Measurements from ENCODE around the gene NAP1L4.

NAP1L4 gene

GRCh38 chr11:2926611-2927051, 65.5 kb downstream of the NAP1L4 start:
- DNase-seq (ENCODE audit: low read depth), result no peak
- TF ChIP-seq CTCF (conservative IDR thresholded peaks at IDR 0.05; ENCODE audit: low read length), result no peak
- no peak overlapping the region for H3K4me3 ChIP-seq (ENCODE audit: low read length)

- DNase-seq (ENCODE audit: low read depth), result no peak
- no peak for TF ChIP-seq CTCF (conservative IDR thresholded peaks at IDR 0.05; ENCODE audit: low read length)
- no peak overlapping the region for H3K4me3 ChIP-seq (ENCODE audit: low read length)
Measured at GRCh38 chr11:2924821-2925675, 67.1 kb downstream of the NAP1L4 start.

- TF ChIP-seq CTCF (conservative IDR thresholded peaks at IDR 0.05; ENCODE audit: low read length), result no peak
- DNase-seq (ENCODE audit: low read depth), result no peak
Measured at GRCh38 chr11:2924381-2924780, 67.7 kb downstream of the NAP1L4 start.

GRCh38 chr11:2923446-2924375, 68.4 kb downstream of the NAP1L4 start:
- TF ChIP-seq CTCF (conservative IDR thresholded peaks at IDR 0.05; ENCODE audit: low read length), result no peak
- no peak overlapping the region for H3K4me3 ChIP-seq (ENCODE audit: low read length)
- DNase-seq (ENCODE audit: low read depth), result no peak

More at GRCh38 chr11:2924381-2924780, 67.7 kb downstream of the NAP1L4 start:
- H3K4me3 ChIP-seq (ENCODE audit: low read length), result no peak overlapping the region

- no peak overlapping the region for H3K4me3 ChIP-seq (ENCODE audit: low read length)
- no peak for DNase-seq (ENCODE audit: low read depth)
- no peak for TF ChIP-seq CTCF (conservative IDR thresholded peaks at IDR 0.05; ENCODE audit: low read length)
Measured at GRCh38 chr11:2922655-2923054, 69.5 kb downstream of the NAP1L4 start.

GRCh38 chr11:2921742-2922493, 70.2 kb downstream of the NAP1L4 start:
- no peak overlapping the region for H3K4me3 ChIP-seq (ENCODE audit: low read length)
- no peak for DNase-seq (ENCODE audit: low read depth)
- no peak for TF ChIP-seq CTCF (conservative IDR thresholded peaks at IDR 0.05; ENCODE audit: low read length)

Data from AG10803 (cell line).